Upper lobe of right lung (tissue), 1 donor: ENCODE measurements around the gene LBR. TPM values are rescaled to one million over a fixed set of nuclear protein-coding genes. Genes with fewer than 3 reads are reported as not detected.
A peak's percentile ranks its signal among the peaks of the same experiment; 100 is the strongest.

Experiments
- ATAC-seq: fragments of 200-7000 bp; cut with Tn5 transposase; one replicate; pipeline ENCODE4 v1.9.1; 2020; ENCODE audit warnings: mild to moderate bottlenecking, moderate library complexity
- DNase-seq: peaks from one replicate; pipeline ENCODE4 v3.0.0-alpha.2; 2020
- H3K27ac ChIP-seq: fragments of 200-600 bp; one replicate; pipeline ENCODE4 v1.8.0; 2022
- H3K27me3 ChIP-seq: fragments of 200-600 bp; one replicate; pipeline ENCODE4 v1.8.0; 2022; ENCODE audit warnings: mild to moderate bottlenecking
- H3K36me3 ChIP-seq: fragments of 200-600 bp; one replicate; pipeline ENCODE4 v1.8.0; 2022
- H3K4me1 ChIP-seq: fragments of 200-600 bp; one replicate; pipeline ENCODE4 v1.8.0; 2022
- H3K4me3 ChIP-seq: fragments of 200-600 bp; one replicate; pipeline ENCODE4 v1.8.0; 2022; ENCODE audit warnings: mild to moderate bottlenecking
- H3K9me3 ChIP-seq: fragments of 200-600 bp; one replicate; pipeline ENCODE4 v1.8.0; 2022
- intact Hi-C: fragments of 100-400 bp; cut with DNase I; formaldehyde crosslinking; loops from one replicate; pipeline ENCODE4 v1.11.0; 2022
- total RNA-seq: library from RNA; stranded (reverse); fragmentation: NEBNext Ultra II Directional; extraction: Animal tissue kit (Norgen Biotek cat#: 25700); gene quantifications from one replicate; pipeline ENCODE4 v1.2.1, GENCODE V29; 2021
- TF ChIP-seq, protein P1 (sequence below): fragments of 200-600 bp; IDR thresholded peaks from one replicate; pipeline ENCODE4 v1.8.0; 2022; ENCODE audit warnings: antibody characterized with exemption
- donor health status: DM: no; HTN: yes; CAD: no; lungs with severe emphysema.

Gene LBR
- total RNA-seq, 1 donor from 2014 or later: 55.2 TPM

DNA sequence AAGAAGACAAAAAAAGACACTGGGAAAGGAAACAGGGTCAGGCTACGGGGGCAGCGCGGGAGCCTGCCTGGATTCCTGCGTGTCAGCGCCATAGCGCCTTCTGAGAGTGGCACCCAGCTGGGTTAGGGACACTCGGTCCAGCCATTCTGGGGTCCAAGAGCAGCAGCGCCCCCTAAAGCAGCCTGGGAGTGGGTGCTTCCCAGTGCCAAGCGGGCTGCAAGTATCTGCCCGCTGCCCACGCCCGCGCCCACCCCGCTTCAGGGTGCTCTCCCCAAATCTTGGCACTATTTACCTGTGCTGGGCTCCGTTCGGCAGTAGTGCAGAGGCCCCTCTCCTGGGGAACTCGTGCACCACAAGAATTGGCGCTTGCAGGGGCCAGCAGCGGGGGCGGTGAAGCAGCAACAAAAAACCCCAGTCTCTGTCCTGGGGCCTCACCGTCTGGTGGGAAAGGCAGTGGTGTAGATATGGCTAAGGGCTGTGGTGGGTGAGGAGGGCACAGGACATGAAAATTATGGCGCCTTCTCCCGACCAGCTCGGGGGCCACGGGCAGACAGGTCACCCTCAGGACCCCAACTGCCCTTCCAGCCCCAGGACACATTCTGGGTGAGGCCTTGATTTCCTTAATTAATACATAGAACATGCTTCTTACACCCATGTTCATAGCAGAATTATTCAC is 24.1 kb upstream of the LBR start:
- TF ChIP-seq, protein P1, sequence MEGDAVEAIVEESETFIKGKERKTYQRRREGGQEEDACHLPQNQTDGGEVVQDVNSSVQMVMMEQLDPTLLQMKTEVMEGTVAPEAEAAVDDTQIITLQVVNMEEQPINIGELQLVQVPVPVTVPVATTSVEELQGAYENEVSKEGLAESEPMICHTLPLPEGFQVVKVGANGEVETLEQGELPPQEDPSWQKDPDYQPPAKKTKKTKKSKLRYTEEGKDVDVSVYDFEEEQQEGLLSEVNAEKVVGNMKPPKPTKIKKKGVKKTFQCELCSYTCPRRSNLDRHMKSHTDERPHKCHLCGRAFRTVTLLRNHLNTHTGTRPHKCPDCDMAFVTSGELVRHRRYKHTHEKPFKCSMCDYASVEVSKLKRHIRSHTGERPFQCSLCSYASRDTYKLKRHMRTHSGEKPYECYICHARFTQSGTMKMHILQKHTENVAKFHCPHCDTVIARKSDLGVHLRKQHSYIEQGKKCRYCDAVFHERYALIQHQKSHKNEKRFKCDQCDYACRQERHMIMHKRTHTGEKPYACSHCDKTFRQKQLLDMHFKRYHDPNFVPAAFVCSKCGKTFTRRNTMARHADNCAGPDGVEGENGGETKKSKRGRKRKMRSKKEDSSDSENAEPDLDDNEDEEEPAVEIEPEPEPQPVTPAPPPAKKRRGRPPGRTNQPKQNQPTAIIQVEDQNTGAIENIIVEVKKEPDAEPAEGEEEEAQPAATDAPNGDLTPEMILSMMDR: no peak
- no peak overlapping the region for H3K4me3 ChIP-seq
- H3K4me1 ChIP-seq: peaks cover 27% of the 10 kb centered on the region
- intact Hi-C loops: no loop called here
- ATAC-seq (no peak), DNase-seq (peak; percentile 60)
- no peaks in the 10 kb centered on the region for H3K27me3 ChIP-seq
- H3K9me3 ChIP-seq: no peaks in the 10 kb centered on the region
- no peak overlapping the region for H3K27ac ChIP-seq
- no peaks in the 10 kb centered on the region for H3K36me3 ChIP-seq

GRCh38 chr1:225451340-225451739 is 23.5 kb upstream of the LBR start:
- no peak for ATAC-seq
- TF ChIP-seq, protein P1: no peak
- Histone ChIP-seq H3K4me1 (peaks cover 33% of the 10 kb centered on the region), H3K4me3 (no peak overlapping the region), H3K36me3 (no peaks in the 10 kb centered on the region), H3K9me3 (no peaks in the 10 kb centered on the region), H3K27ac (peak overlapping the region; percentile 42), H3K27me3 (no peaks in the 10 kb centered on the region)
- intact Hi-C loops: no loop called here
- peak; percentile 37 for DNase-seq

- H3K27ac ChIP-seq: peak overlapping the region; percentile 42
- ATAC-seq (peak; percentile 57), DNase-seq (peak; percentile 68)
These were observed 22.8 kb upstream of the LBR start for GRCh38 chr1:225450491-225451191.

GRCh38 chr1:225449774-225450173 is 21.9 kb upstream of the LBR start:
- ATAC-seq: no peak
- H3K36me3 ChIP-seq: no peaks in the 10 kb centered on the region
- no peaks in the 10 kb centered on the region for H3K27me3 ChIP-seq
- H3K4me3 ChIP-seq: no peak overlapping the region
- peaks cover 46% of the 10 kb centered on the region for H3K4me1 ChIP-seq
- DNase-seq: peak; percentile 32
- intact Hi-C loops: no loop called here
- H3K9me3 ChIP-seq: no peaks in the 10 kb centered on the region
- TF ChIP-seq, protein P1: no peak
- no peak overlapping the region for H3K27ac ChIP-seq

More at GRCh38 chr1:225450491-225451191, 22.8 kb upstream of the LBR start:
- H3K9me3 ChIP-seq: no peaks in the 10 kb centered on the region
- no peak overlapping the region for H3K4me3 ChIP-seq
- intact Hi-C loops: no loop called here
- TF ChIP-seq, protein P1: no peak
- H3K4me1 ChIP-seq: peaks cover 40% of the 10 kb centered on the region
- H3K27me3 ChIP-seq: no peaks in the 10 kb centered on the region
- H3K36me3 ChIP-seq: no peaks in the 10 kb centered on the region

GRCh38 chr1:225449261-225449660 is 21.4 kb upstream of the LBR start:
- H3K4me3 ChIP-seq: no peak overlapping the region
- no peak overlapping the region for H3K27ac ChIP-seq
- H3K27me3 ChIP-seq: no peaks in the 10 kb centered on the region
- no peaks in the 10 kb centered on the region for H3K36me3 ChIP-seq
- intact Hi-C loops: no loop called here
- ATAC-seq (no peak), DNase-seq (peak; percentile 25)
- TF ChIP-seq, protein P1: no peak
- peaks cover 47% of the 10 kb centered on the region for H3K4me1 ChIP-seq
- H3K9me3 ChIP-seq: no peaks in the 10 kb centered on the region
